NCI-H748 treated with DMSO at 0.1 percent for 48 hours (cell line): ENCODE data around the gene KAT8.

Experiments
- DNase-seq: peaks from one replicate; lab custom pipeline; 2025; lab: John Stamatoyannopoulos, UW

KAT8 gene

GRCh38 chr16:31117384-31118222 lies at the start of gene KAT8:
Gene KAT8 (plus strand): TSS chr16:31117664. CDS start chr16:31117682, 18 bp downstream.
- peak; percentile 93 for DNase-seq

- DNase-seq, result no peak
These were observed 45.6 kb upstream of the KAT8 start for GRCh38 chr16:31071861-31072260.

DNA sequence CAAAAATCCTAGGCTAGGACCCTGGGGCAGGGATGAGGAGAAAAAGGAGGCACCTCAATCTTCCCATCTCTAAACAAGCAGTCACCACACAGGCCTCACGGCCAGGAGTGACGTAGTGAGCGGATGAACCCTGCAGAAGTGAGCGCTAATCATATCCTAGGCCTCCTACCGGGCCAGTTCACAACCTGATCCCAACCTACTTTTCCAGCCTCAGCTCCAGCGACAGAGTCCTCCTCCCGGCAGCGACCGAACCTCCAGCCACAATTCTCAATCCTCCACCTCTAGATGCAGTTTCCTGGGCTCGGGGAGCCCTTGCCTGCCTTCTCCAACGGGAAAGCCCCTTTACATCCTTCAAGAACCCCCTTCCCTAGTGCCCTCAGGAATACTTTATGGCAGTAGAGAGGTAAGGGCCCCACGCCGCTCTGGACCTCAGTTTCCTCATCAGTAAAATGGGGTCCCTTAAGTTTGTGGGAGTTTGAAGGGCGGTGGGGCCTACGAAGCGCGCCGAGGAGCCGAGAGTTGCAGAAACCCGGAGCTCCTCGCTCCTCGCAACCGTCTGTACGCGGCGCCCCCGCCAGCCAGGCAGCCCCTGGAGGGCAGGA lies 44.8 kb upstream of the KAT8 start:
- DNase-seq, result no peak

DNA sequence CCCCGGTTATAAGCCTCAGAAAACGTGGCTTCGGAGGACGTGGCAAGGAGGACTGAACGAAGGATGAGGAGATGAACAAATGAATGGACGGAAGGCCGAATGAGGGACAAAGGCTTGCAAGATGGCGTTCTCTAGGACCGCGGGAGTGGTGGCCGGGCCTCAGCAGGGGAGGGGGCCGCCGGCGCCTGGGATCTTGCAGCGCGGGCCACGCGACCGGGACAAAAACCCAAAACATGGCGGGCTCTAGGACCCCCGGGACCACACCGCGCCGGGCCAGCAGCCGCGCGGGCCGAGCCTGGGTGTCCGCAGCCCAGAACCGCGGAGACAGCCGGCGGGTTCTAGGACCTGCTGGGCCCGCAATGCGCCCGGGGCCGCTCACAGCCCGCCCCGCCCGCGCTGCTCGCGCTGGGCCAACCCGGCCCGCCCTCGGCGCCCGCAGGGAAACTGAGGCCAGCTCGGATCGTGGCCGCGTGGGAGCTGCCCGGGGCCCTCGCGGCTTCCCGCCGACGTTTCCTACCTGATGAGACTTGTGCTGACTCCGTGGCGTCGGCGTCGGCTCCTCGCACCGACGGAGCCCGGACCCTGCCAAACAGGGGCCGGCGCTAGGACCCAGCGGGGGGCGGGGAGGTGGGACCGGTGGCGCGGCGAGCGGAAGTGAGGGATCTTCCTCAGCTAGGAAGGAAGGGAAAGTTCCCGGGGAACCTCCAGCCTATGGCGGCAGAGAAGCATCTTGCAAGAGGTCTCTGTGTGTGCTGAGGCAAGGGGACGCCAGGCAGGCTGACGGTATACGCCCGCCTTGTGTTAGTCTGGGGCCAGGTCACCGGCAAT lies 44.1 kb upstream of the KAT8 start:
- DNase-seq, result peak; percentile 57

DNA sequence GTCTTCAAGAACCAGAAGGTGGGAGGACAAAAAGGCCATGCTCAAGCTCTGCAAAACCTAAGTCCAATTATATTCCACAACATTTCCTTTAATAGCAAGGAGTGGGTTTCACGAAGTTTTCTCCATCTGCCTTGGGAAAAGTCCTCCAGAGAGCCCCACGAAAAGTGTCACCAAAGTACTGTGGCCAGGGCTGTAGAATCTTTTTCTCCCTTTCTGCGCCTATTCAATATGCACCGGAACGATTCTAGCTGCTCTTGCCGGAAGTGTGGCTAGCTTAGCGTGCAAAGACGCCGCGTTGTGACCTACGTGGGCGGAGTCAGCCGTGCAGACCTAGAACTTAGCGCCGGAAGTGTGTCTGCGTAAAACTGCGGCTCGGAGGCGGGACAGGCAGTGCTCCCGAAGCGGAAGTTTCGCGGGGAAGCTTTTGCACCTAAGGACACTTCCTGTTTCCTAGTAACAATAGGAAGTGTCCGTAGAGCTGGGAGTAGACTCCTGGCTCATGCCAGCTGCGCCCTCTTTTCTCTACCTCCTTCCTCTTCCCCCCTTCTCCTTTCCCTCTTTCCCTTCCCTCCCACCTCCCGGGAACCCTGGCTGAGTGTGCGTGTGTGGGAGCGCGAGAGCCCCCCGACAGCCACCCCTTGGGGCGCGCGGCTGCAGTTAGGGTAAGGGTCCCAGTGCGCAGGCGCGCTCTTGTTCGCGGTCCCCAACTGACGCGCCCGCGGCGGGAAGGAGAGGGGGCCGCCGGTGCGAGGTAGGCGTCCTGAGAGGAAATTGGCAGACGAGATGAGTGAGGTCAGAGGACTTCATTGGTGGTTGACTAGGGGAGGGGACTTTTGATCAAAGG lies 43.3 kb upstream of the KAT8 start, which contains the start of the genes ZNF646 and ZNF668:
Gene ZNF646, plus strand, starts transcription at position 453 of the 844 bp plus-strand sequence. CDS start 1,903 bp downstream, outside the sequence.
Gene ZNF668, minus strand, starts transcription at position 271 of the 844 bp plus-strand sequence. CDS start 9,781 bp downstream, outside the sequence.
- peak; percentile 92 for DNase-seq

DNA sequence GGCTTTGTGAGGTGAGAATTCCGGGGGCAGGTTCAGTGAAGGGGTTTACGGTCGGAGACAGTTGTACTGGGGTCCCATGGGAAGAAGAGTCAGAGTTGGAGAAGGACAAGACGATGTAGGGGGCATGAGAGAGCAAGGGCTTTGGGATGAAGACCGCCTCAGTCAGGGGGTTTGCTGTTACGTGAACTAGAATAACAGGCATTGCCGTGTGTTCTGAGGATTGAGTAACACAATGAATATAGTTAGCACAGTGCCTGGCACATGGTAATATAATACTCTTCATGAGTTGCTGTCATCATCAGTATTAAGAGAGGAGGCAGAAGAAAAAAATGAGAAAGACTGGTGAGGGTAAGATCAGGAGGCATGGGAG lies 42.7 kb upstream of the KAT8 start:
- DNase-seq, result no peak

DNA sequence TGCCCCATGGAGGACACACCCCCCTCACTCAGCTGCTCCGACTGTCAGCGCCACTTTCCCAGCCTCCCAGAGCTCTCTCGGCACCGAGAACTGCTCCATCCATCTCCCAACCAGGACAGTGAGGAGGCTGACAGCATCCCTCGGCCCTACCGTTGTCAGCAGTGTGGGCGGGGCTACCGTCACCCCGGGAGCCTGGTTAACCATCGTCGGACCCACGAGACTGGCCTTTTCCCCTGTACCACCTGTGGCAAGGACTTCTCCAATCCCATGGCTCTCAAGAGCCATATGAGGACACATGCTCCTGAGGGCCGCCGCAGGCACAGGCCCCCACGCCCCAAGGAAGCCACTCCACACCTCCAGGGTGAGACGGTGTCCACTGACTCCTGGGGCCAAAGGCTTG lies 41.1 kb upstream of the KAT8 start:
- DNase-seq, result no peak

DNA sequence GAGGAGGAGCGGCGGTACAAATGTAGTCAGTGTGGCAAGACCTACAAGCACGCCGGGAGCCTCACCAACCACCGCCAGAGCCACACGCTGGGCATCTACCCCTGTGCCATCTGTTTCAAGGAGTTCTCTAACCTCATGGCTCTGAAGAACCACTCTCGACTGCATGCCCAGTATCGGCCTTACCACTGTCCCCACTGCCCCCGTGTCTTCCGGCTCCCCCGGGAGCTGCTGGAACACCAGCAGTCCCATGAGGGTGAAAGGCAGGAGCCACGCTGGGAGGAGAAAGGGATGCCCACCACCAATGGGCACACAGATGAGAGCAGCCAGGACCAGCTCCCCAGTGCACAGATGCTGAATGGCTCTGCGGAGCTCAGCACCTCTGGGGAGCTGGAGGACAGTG lies 40.4 kb upstream of the KAT8 start:
- no peak for DNase-seq

DNA sequence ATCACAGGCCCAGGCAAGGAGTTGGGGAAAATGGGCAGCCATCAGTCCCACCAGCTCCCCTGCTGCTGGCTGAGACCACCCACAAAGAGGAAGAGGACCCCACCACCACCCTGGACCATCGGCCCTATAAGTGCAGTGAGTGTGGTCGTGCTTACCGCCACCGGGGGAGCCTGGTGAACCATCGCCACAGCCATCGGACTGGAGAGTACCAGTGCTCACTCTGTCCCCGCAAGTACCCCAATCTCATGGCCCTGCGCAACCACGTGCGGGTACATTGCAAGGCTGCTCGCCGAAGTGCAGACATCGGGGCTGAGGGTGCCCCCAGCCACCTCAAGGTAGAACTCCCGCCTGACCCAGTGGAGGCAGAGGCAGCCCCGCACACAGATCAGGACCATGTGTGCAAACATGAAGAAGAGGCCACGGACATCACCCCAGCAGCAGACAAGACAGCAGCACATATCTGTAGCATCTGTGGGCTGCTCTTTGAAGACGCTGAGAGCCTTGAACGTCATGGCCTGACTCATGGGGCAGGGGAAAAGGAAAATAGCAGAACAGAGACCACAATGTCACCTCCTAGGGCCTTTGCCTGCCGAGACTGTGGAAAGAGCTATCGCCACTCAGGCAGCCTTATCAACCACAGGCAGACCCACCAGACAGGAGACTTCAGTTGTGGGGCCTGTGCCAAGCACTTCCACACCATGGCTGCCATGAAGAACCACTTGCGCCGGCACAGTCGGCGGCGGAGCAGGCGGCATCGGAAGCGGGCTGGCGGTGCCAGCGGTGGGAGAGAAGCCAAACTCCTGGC lies 39.7 kb upstream of the KAT8 start:
- no peak for DNase-seq

GRCh38 chr16:31078597-31079341 lies 38.7 kb upstream of the KAT8 start:
- no peak for DNase-seq

DNA sequence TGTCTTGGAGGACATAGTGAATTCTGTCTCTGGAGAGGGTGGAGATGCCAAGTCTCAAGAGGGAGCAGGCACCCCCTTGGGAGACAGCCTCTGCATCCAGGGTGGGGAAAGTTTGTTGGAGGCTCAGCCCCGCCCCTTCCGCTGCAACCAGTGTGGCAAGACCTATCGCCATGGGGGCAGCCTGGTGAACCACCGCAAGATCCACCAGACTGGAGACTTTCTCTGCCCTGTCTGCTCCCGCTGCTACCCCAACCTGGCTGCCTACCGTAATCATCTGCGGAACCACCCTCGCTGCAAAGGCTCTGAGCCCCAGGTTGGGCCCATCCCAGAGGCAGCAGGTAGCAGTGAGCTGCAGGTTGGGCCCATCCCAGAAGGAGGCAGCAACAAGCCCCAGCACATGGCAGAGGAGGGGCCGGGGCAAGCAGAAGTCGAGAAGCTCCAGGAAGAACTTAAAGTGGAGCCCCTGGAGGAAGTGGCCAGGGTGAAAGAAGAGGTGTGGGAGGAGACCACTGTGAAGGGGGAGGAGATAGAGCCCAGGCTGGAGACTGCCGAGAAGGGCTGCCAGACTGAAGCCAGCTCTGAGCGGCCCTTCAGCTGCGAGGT lies 38.0 kb upstream of the KAT8 start:
- no peak for DNase-seq

GRCh38 chr16:31080035-31080629 lies 37.3 kb upstream of the KAT8 start:
- no peak for DNase-seq

- DNase-seq, result no peak
These were observed 36.6 kb upstream of the KAT8 start for GRCh38 chr16:31080756-31081419.

- no peak for DNase-seq
These were observed 35.8 kb upstream of the KAT8 start for GRCh38 chr16:31081428-31082351.

DNA sequence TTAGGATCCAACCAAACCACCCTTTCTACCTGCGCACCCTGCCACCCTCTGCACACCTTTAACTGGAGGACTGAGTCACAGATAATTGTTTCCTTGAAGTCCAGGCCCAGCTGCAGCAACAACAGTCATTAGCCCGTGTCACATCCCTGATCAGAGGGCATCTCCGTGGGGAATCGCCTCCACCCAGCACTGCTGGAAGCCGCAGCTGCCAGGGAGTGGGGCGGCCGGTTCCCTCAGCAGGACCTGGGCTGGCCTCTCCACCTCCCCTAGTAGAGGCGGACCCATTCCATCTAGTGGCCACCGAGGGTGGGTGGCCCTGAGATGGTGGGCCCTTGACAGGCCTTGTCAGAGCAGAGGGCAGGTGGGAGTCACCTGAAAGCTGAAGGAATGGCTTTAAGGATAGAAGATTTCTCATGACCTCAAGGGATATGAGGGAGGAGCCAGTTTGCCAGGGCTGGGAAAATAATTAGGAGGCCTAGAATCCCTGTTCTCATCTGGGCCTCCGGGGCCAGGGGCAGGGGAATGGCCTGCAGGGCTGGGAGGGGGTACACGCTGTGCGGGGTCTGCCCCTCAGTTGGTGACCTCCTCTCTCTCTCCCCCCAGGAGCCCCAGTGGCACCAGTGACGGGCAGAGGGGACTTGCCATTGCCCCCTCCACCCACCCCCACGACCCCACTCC lies 35.0 kb upstream of the KAT8 start:
- no peak for DNase-seq

DNA sequence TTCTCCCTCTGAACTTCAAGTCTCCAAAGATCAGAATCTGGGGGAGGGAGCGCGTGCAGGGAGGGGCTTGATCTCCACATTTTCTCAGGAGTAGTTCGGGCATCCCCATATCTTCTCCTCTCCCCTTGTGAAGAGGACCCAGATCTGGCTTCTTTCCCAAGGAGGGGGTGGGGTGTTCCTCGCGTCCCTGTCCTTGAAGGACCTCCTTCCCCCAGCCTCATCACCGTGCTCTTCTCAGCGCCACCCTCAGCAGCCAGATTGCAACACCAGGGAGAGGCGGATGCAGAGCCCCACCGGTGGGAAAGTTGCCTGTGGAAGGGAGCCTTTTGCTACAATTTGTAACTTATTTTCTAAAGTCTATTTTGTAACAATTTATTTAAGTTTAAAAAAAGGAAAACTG lies 34.4 kb upstream of the KAT8 start:
- DNase-seq, result no peak

GRCh38 chr16:31083556-31083955 lies 33.9 kb upstream of the KAT8 start:
- no peak for DNase-seq
